NCI-H2196 (cell line): ENCODE measurements around the gene FCRL6.

Experiments used
- DNase-seq: peaks from one replicate; lab custom pipeline; 2025; ENCODE audit not compliant: unreplicated experiment; lab: John Stamatoyannopoulos, UW

Gene FCRL6

GRCh38 chr1:159832309-159832708 lies 30.1 kb downstream of the FCRL6 start:
- no peak for DNase-seq

GRCh38 chr1:159835356-159835755 lies 33.2 kb downstream of the FCRL6 start:
- no peak for DNase-seq

GRCh38 chr1:159835862-159836525 lies 33.8 kb downstream of the FCRL6 start:
- no peak for DNase-seq

- DNase-seq = no peak
Measured at GRCh38 chr1:159838715-159839114, 36.6 kb downstream of the FCRL6 start.

- no peak for DNase-seq
Measured at GRCh38 chr1:159839116-159839849, 37.1 kb downstream of the FCRL6 start.

- no peak for DNase-seq
Measured at GRCh38 chr1:159841749-159842148, 39.6 kb downstream of the FCRL6 start.

GRCh38 chr1:159843459-159843858 lies 41.3 kb downstream of the FCRL6 start:
- DNase-seq = no peak

- no peak for DNase-seq
Measured at GRCh38 chr1:159845751-159846629, 43.8 kb downstream of the FCRL6 start.

- DNase-seq = no peak
Measured at GRCh38 chr1:159847231-159847630, 45.1 kb downstream of the FCRL6 start.

- DNase-seq = no peak
Measured at GRCh38 chr1:159848326-159848725, 46.2 kb downstream of the FCRL6 start.

- DNase-seq = no peak
Measured at GRCh38 chr1:159849626-159850366, 47.6 kb downstream of the FCRL6 start.

GRCh38 chr1:159851407-159851806 lies 49.2 kb downstream of the FCRL6 start:
- no peak for DNase-seq

- no peak for DNase-seq
Measured at GRCh38 chr1:159853417-159854115, 51.4 kb downstream of the FCRL6 start.

- peak; percentile 63 for DNase-seq
Measured at GRCh38 chr1:159854116-159854692, 52.0 kb downstream of the FCRL6 start.

- peak; percentile 87 for DNase-seq
Measured at GRCh38 chr1:159854693-159855192, 52.6 kb downstream of the FCRL6 start.

- no peak for DNase-seq
Measured at GRCh38 chr1:159855709-159856108, 53.5 kb downstream of the FCRL6 start.

GRCh38 chr1:159856576-159856975 lies 54.4 kb downstream of the FCRL6 start:
- no peak for DNase-seq

- DNase-seq = no peak
Measured at GRCh38 chr1:159857889-159858288, 55.7 kb downstream of the FCRL6 start.

GRCh38 chr1:159859767-159860322 lies 57.7 kb downstream of the FCRL6 start:
- no peak for DNase-seq

- no peak for DNase-seq
Measured at GRCh38 chr1:159860456-159860855, 58.3 kb downstream of the FCRL6 start.
